Measurements from ENCODE around the gene CDK19. TPM values are rescaled to one million over a fixed set of nuclear protein-coding genes. Genes with fewer than 3 reads are reported as not detected.

Gene CDK19
- total and polyA plus RNA-seq, 10 of the 15 experiments (the other 5 are each of a cell fraction or from before 2014, with no cell fraction given): 4.6 to 21.4 (median 12.4) TPM

GRCh38 chr6:110703010-110703905, 112.0 kb downstream of the CDK19 start (continued):
- TF ChIP-seq, protein P1, sequence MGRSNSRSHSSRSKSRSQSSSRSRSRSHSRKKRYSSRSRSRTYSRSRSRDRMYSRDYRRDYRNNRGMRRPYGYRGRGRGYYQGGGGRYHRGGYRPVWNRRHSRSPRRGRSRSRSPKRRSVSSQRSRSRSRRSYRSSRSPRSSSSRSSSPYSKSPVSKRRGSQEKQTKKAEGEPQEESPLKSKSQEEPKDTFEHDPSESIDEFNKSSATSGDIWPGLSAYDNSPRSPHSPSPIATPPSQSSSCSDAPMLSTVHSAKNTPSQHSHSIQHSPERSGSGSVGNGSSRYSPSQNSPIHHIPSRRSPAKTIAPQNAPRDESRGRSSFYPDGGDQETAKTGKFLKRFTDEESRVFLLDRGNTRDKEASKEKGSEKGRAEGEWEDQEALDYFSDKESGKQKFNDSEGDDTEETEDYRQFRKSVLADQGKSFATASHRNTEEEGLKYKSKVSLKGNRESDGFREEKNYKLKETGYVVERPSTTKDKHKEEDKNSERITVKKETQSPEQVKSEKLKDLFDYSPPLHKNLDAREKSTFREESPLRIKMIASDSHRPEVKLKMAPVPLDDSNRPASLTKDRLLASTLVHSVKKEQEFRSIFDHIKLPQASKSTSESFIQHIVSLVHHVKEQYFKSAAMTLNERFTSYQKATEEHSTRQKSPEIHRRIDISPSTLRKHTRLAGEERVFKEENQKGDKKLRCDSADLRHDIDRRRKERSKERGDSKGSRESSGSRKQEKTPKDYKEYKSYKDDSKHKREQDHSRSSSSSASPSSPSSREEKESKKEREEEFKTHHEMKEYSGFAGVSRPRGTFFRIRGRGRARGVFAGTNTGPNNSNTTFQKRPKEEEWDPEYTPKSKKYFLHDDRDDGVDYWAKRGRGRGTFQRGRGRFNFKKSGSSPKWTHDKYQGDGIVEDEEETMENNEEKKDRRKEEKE (IDR thresholded peaks at IDR 0.05): no peak
- 0 out of 2 replicates have a peak, but pooled peaks have one; percentile 43 for TF ChIP-seq CREM (IDR thresholded peaks at IDR 0.05; ENCODE audit: low read depth)
- TF ChIP-seq RFX5 (IDR thresholded peaks at IDR 0.05; ENCODE audit: low read depth, low read length): no peak
- TF ChIP-seq PML (IDR thresholded peaks at IDR 0.05; ENCODE audit: low read length): 0 out of 2 replicates have a peak, but pooled peaks have one; percentile 50
- no peak for TF ChIP-seq CBX3 (IDR thresholded peaks at IDR 0.05; ENCODE audit: borderline replicate concordance, low read depth)
- no peak for TF ChIP-seq GATAD2B (conservative IDR thresholded peaks at IDR 0.05; ENCODE audit: low read depth)
- TF ChIP-seq RELB (IDR thresholded peaks at IDR 0.05; ENCODE audit: low read depth): no peak
- no peak for TF ChIP-seq CEBPB (IDR thresholded peaks at IDR 0.05; ENCODE audit: borderline replicate concordance in 1 of 2, low read depth in 2 of 2, low read length in 2 of 2)
- TF ChIP-seq BCL11A (IDR thresholded peaks at IDR 0.05; ENCODE audit: low read depth, low read length): no peak
- no peak for TF ChIP-seq POU2F2 (IDR thresholded peaks at IDR 0.05; ENCODE audit: borderline replicate concordance, low read depth, low read length)
- no peak for TF ChIP-seq SUZ12 (IDR thresholded peaks at IDR 0.05; ENCODE audit: unreplicated experiment)
- peak; percentile 38; the same call in 1 of the 2 replicates for TF ChIP-seq ZBED1 (IDR thresholded peaks at IDR 0.05; ENCODE audit: borderline replicate concordance)
- peak; percentile 73 for TF ChIP-seq RUNX3 (IDR thresholded peaks at IDR 0.05; ENCODE audit: low read length)
- TF ChIP-seq ETV6 (conservative IDR thresholded peaks at IDR 0.05 in 1 of 2, IDR thresholded peaks at IDR 0.05 in 1 of 2; ENCODE audit: borderline replicate concordance in 1 of 2, low read depth in 1 of 2): 0 out of 4 replicates have a peak, but pooled peaks of 1 of the 2 experiments have one; percentile 22
- TF ChIP-seq SIX5 (IDR thresholded peaks at IDR 0.05; ENCODE audit: low read depth, low read length, severe bottlenecking): no peak
- no peak for TF ChIP-seq TCF7 (IDR thresholded peaks at IDR 0.05; ENCODE audit: borderline replicate concordance)
- TF ChIP-seq JUNB (IDR thresholded peaks at IDR 0.05): peak; percentile 85
- TF ChIP-seq ZBTB40 (IDR thresholded peaks at IDR 0.05; ENCODE audit: borderline replicate concordance): no peak
- TF ChIP-seq SP1 (IDR thresholded peaks at IDR 0.05; ENCODE audit: low read depth, low read length): no peak
- TF ChIP-seq JUND (IDR thresholded peaks at IDR 0.05; ENCODE audit: low read depth, low read length): no peak
- TF ChIP-seq CHD1 (IDR thresholded peaks at IDR 0.05; ENCODE audit: low read depth, low read length): no peak

All from GM12878 (cell line).